Upper lobe of left lung (tissue), 6 donors: ENCODE data around the gene NTSR1. TPM values are rescaled to one million over a fixed set of nuclear protein-coding genes. Genes with fewer than 3 reads are reported as not detected.

Experiments
- ATAC-seq, 2 donors: fragments of 200-7000 bp; cut with Tn5 transposase; one replicate each; pipeline ENCODE4 v1.9.1; 2022; ENCODE audit warnings: mild to moderate bottlenecking in 2 of 2, moderate library complexity in 2 of 2; ENCODE audit not compliant: low FRiP score in 2 of 2
- DNase-seq, 2 donors: peaks; one replicate each; pipeline ENCODE4 v3.0.0-alpha.2; 2019 to 2020
- H3K27ac ChIP-seq, 4 donors: fragments of 200-600 bp; sonication (generic); one replicate each; pipeline ENCODE4 v1.5.1; 2016 to 2019
- H3K27me3 ChIP-seq, 4 donors: fragments of 200-600 bp; sonication (generic); one replicate each; pipeline ENCODE4 v1.5.1; 2017 to 2019
- H3K36me3 ChIP-seq, 4 donors: fragments of 200-600 bp; sonication (generic); one replicate each; pipeline ENCODE4 v1.5.1; 2016 to 2019
- H3K4me1 ChIP-seq, 4 donors: fragments of 200-600 bp; sonication (generic); one replicate each; pipeline ENCODE4 v1.5.1; 2018 to 2019
- H3K4me3 ChIP-seq, 4 donors: fragments of 200-600 bp; sonication (generic); one replicate each; pipeline ENCODE4 v1.5.1; 2017 to 2019; ENCODE audit warnings: mild to moderate bottlenecking in 2 of 4, moderate library complexity in 1 of 4
- H3K9me3 ChIP-seq, 4 donors: fragments of 200-600 bp; sonication (generic); one replicate each; pipeline ENCODE4 v1.5.1; 2018 to 2019
- CTCF ChIP-seq, 6 experiments: fragments of 450-650 bp in 4 of 6; fragments of 200-600 bp in 2 of 6; sonication (generic) in 2 of 6; IDR thresholded peaks; one replicate each; pipeline ENCODE4 v1.5.1; 2016 to 2019; ENCODE audit warnings: antibody characterized with exemption in 6 of 6
- EP300 ChIP-seq, 4 donors: sonication (generic); formaldehyde crosslinking; IDR thresholded peaks; one replicate each; pipeline ENCODE4 v1.5.1; 2017; ENCODE audit warnings: antibody characterized with exemption in 4 of 4, control low read depth in 2 of 4
- POLR2A ChIP-seq, 4 donors: fragments of 450-650 bp; IDR thresholded peaks; one replicate each; pipeline ENCODE4 v1.5.1; 2016 to 2017; ENCODE audit warnings: antibody characterized with exemption in 4 of 4, mild to moderate bottlenecking in 2 of 4
- POLR2AphosphoS5 ChIP-seq, 2 donors: sonication (generic); formaldehyde crosslinking; IDR thresholded peaks; one replicate each; pipeline ENCODE4 v1.5.1; 2017; ENCODE audit warnings: antibody characterized with exemption in 2 of 2
- WGBS, 2 donors: methylation state at CpG; one replicate each; pipeline ENCODE4 v1.1.5; 2017 to 2018; 5-methylcytosine and 5-hydroxymethylcytosine counted together
- total RNA-seq, 6 donors: library from RNA; depleted of rRNA in 4 of 6; stranded (reverse); fragments of >200 nt in 4 of 6; gene quantifications; one replicate each; pipeline versions ENCODE4 v1.1.0 to v1.2.1, GENCODE V29; 2016 to 2021
- donor health status: DM: no; HTN: no; CAD: no; lungs with moderate emphysema.
- donor health status: DM: no; HTN: yes; CAD: no; lungs with severe emphysema.

Gene NTSR1
- total RNA-seq, 6 donors from 2014 or later, result 0.20 to 1.4 (median 0.26) TPM; not detected in 1

DNA sequence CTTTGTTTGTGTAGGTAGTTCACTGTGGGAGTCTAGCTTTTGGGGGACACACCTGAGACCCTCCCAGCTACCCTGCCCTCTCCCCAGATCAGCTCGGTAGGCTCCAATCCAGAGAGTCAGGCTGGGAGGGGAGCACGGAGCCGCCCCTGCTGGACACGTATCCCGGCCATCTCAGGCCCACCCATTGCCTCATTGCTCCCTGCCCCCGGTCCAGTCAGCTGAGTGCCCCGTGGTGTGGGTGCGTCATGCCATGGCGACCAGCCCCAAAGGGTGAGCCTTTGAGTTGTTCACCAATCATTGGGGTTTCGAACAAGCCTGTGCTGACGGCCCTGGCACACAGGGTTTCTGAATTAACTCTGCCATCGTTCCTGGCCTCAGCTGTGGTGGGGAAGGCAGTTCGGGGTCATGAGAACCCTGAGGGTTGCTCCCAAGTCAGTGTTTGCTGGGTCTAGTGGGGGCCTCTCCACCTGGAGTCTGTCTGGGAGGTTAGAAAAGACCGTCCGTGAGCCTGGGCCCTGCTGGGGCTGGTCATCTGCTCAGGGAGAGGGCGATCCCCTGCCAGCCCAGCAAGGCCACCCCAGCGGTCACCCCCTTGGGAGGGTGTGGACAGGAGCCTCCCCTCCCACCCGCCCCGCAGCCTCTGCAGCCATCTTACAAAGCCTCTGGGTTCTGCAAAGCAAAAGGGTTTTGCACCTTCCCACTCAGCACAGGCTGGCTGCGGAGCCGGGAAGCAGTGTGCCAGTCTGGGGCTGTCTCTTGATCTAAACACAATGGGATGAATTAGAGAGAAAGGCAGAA lies 34.5 kb downstream of the NTSR1 start:
- peak in 1 of 2 donors; percentile 14 for DNase-seq
- peak overlapping the region in 1 of 4 donors; percentile 32 for H3K27ac ChIP-seq
- H3K36me3 ChIP-seq, result no peaks in the 10 kb centered on the region
- TF ChIP-seq POLR2AphosphoS5 (IDR thresholded peaks at IDR 0.05) (no peak), EP300 (IDR thresholded peaks at IDR 0.05) (no peak), CTCF (IDR thresholded peaks at IDR 0.05) (no peak), POLR2A (IDR thresholded peaks at IDR 0.05) (no peak)
- 80 to 89% methylated on average over 6 to 18 of the region's 21 CpGs for WGBS, 2 donors
- peaks cover 10 to 28% (median 20%) of the 10 kb centered on the region in 4 donors for H3K4me1 ChIP-seq
- H3K27me3 ChIP-seq, result peaks cover 0 to 4% (median 0%) of the 10 kb centered on the region in 4 donors
- ATAC-seq, result no peak
- H3K9me3 ChIP-seq, result no peaks in the 10 kb centered on the region
- no peak overlapping the region for H3K4me3 ChIP-seq

DNA sequence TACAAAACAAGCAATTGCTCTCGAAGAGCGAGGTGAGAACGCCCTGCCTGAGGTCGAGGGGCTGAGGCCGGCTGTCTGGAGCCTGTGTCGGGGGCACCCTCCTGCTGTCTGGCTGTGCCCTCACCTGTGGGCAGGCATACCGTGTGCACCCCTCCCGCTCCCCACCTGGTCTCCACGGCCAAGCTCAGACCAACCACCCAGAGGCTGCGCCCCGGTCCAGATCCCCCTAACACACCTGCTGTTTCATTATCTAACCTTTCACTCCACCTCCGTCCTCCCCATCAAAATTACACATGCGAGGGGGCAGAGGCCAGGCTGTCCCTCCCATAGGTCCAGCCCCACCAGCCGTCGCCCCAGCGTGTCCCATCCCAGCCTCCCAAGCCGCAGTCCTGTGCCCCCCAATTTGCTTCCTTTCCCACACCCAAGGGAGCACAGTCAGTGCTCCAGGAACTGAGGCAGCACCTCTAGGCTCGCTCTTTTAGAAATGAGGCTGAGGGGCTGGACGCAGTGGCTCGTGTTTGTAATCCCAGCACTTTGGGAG lies 35.2 kb downstream of the NTSR1 start:
- no peak for ATAC-seq
- 84 to 88% methylated on average over 20 of the region's 20 CpGs for WGBS, 2 donors
- Histone ChIP-seq H3K4me1 (peaks cover 10 to 28% (median 20%) of the 10 kb centered on the region in 4 donors), H3K27ac (no peak overlapping the region), H3K9me3 (no peaks in the 10 kb centered on the region), H3K27me3 (peaks cover 0 to 4% (median 0%) of the 10 kb centered on the region in 4 donors), H3K36me3 (no peaks in the 10 kb centered on the region), H3K4me3 (no peak overlapping the region)
- peak in 1 of 2 donors; percentile 16 for DNase-seq
- TF ChIP-seq EP300 (IDR thresholded peaks at IDR 0.05) (no peak), CTCF (IDR thresholded peaks at IDR 0.05) (no peak), POLR2A (IDR thresholded peaks at IDR 0.05) (no peak), POLR2AphosphoS5 (IDR thresholded peaks at IDR 0.05) (no peak)

DNA sequence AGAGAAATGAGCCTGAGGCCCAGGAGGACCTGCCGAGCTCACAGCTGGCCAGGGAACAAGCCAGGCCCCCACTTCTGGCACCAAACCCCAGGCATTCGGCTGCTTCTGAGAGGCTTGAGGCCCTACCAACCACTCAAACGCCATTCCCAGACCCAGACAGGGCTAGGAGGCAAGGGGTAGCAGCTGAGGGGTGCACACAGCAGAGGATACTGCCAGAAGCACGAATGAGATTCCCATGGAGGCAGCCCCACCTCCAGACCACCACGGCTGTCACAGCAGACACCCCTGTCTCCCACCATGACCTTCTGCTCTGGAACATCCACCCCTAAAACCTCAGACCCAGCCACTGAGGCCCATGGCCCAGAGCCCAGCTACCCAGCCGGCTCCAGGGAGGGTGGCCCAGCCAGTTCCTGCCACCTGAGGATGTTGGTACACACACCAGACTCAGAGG lies 36.1 kb downstream of the NTSR1 start:
- ATAC-seq (no peak), DNase-seq (no peak)
- Histone ChIP-seq H3K4me1 (peaks cover 8 to 19% (median 15%) of the 10 kb centered on the region in 4 donors), H3K36me3 (no peaks in the 10 kb centered on the region), H3K27me3 (peaks cover 0 to 4% (median 0%) of the 10 kb centered on the region in 4 donors), H3K4me3 (no peak overlapping the region), H3K27ac (no peak overlapping the region), H3K9me3 (no peaks in the 10 kb centered on the region)
- TF ChIP-seq CTCF (IDR thresholded peaks at IDR 0.05) (no peak), POLR2A (IDR thresholded peaks at IDR 0.05) (no peak), EP300 (IDR thresholded peaks at IDR 0.05) (no peak), POLR2AphosphoS5 (IDR thresholded peaks at IDR 0.05) (no peak)
- WGBS, 2 donors, result 72 to 76% methylated on average over 5 to 6 of the region's 6 CpGs

GRCh38 chr20:62745279-62745951 lies 36.8 kb downstream of the NTSR1 start:
- H3K4me3 ChIP-seq, result no peak overlapping the region
- no peak for TF ChIP-seq CTCF (IDR thresholded peaks at IDR 0.05)
- TF ChIP-seq POLR2AphosphoS5 (IDR thresholded peaks at IDR 0.05), result no peak
- no peak for TF ChIP-seq POLR2A (IDR thresholded peaks at IDR 0.05)
- TF ChIP-seq EP300 (IDR thresholded peaks at IDR 0.05), result no peak
- DNase-seq, result no peak
- peaks cover 0 to 4% (median 0%) of the 10 kb centered on the region in 4 donors for H3K27me3 ChIP-seq
- H3K9me3 ChIP-seq, result no peaks in the 10 kb centered on the region
- H3K27ac ChIP-seq, result no peak overlapping the region
- peaks cover 7 to 15% (median 11%) of the 10 kb centered on the region in 4 donors for H3K4me1 ChIP-seq
- no peak for ATAC-seq
- 89 to 92% methylated on average over 11 of the region's 11 CpGs for WGBS, 2 donors
- no peaks in the 10 kb centered on the region for H3K36me3 ChIP-seq
